NT2/D1 (cell line): ENCODE data around the gene MYPOP.

ENCODE experiments used
- DNase-seq: peaks from one replicate; pipeline ENCODE4 v3.0.0-alpha.2; 2011; ENCODE audit warnings: low read depth, low spot score
- H3K27me3 ChIP-seq: 2 replicates; pipeline ENCODE4 v1.6.0; 2011; ENCODE audit warnings: mild to moderate bottlenecking; ENCODE audit not compliant: insufficient read length, insufficient read depth
- H3K36me3 ChIP-seq: 2 replicates; pipeline ENCODE4 v1.6.1; 2011; ENCODE audit warnings: mild to moderate bottlenecking, low read length, mixed read lengths; ENCODE audit not compliant: insufficient read depth, insufficient read length
- H3K4me1 ChIP-seq: 2 replicates; pipeline ENCODE4 v1.5.1; 2011; ENCODE audit not compliant: insufficient read depth, insufficient read length
- H3K4me3 ChIP-seq: 2 replicates; pipeline ENCODE4 v1.5.1; 2011; ENCODE audit warnings: low read depth; ENCODE audit not compliant: insufficient read length
- H3K9ac ChIP-seq: 2 replicates; pipeline ENCODE4 v1.6.0; 2011; ENCODE audit warnings: low read depth; ENCODE audit not compliant: insufficient read length
- H3K9me3 ChIP-seq: 2 replicates; pipeline ENCODE4 v1.5.1; 2011; ENCODE audit warnings: mild to moderate bottlenecking, low read length; ENCODE audit not compliant: insufficient read depth
- SUZ12 ChIP-seq: IDR thresholded peaks from 2 replicates; pipeline ENCODE4 v1.6.1; 2011; ENCODE audit not compliant: insufficient read length, insufficient read depth; ENCODE audit errors: extremely low read depth
- YY1 ChIP-seq: IDR thresholded peaks from 2 replicates; pipeline ENCODE4 v1.6.1; 2011; ENCODE audit not compliant: insufficient read length, insufficient read depth
- ZNF274 ChIP-seq: IDR thresholded peaks from 2 replicates; pipeline ENCODE4 v1.6.1; 2011; ENCODE audit warnings: mild to moderate bottlenecking, low read depth, low read length

MYPOP gene

DNA sequence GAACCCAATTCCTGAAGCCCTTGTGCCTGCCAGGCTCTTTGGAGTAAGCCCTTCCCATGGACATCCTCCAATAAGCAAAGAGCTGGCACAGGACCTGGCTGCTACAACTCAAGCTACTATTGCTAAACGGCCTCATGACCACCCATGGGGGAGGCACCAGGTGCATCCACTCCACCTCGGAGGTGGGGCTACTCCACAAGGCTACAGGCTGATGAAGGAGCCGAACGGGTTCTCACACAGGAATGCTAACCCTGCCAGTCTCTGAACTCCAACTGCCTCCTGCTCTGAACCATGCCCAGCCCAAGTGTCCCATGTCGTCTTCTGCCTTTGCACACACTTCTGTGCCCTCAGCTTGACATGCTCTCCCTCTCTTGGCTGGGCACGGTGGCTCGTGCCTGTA lies 49.4 kb downstream of the MYPOP start:
- Histone ChIP-seq H3K9me3 (no peaks in the 10 kb centered on the region), H3K27me3 (no peaks in the 10 kb centered on the region), H3K4me1 (no peaks in the 10 kb centered on the region), H3K9ac (no peak overlapping the region), H3K36me3 (peaks cover 74% of the 10 kb centered on the region), H3K4me3 (no peak overlapping the region)
- no peak for TF ChIP-seq YY1
- no peak for TF ChIP-seq ZNF274
- TF ChIP-seq SUZ12, result no peak
- DNase-seq, result no peak

GRCh38 chr19:45852145-45852750 lies 50.2 kb downstream of the MYPOP start:
- Histone ChIP-seq H3K36me3 (peaks cover 79% of the 10 kb centered on the region), H3K9me3 (no peaks in the 10 kb centered on the region), H3K4me3 (no peak overlapping the region), H3K27me3 (no peaks in the 10 kb centered on the region), H3K4me1 (no peaks in the 10 kb centered on the region), H3K9ac (no peak overlapping the region)
- DNase-seq, result no peak
- no peak for TF ChIP-seq SUZ12
- no peak for TF ChIP-seq YY1

- no peaks in the 10 kb centered on the region for H3K4me1 ChIP-seq
- peaks cover 79% of the 10 kb centered on the region for H3K36me3 ChIP-seq
- no peaks in the 10 kb centered on the region for H3K27me3 ChIP-seq
- no peak for DNase-seq
- no peaks in the 10 kb centered on the region for H3K9me3 ChIP-seq
- no peak overlapping the region for H3K4me3 ChIP-seq
- no peak overlapping the region for H3K9ac ChIP-seq
- TF ChIP-seq YY1 (no peak), SUZ12 (no peak), ZNF274 (no peak)
Observed at GRCh38 chr19:45848922-45849321, 53.5 kb downstream of the MYPOP start.

DNA sequence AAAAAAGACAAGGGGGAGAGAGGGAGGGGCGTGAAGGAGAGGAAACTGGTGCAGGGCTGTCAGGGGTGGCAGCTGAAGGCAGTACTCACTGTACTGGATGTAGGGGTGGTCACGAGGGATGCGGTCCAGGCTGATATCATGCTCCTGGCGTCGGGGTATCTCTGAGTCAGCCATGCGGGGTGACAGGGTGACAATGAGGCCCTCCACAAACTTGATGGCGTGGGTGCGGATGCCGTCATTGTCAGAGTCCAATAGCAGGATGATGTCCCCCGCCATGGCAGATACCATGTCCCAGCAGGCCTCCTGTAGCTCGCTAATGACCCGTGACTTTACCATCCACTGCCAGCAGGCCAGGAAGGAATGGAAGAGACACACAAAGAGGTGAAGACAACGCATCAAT lies 54.8 kb downstream of the MYPOP start:
- Histone ChIP-seq H3K4me1 (no peaks in the 10 kb centered on the region), H3K9ac (no peak overlapping the region), H3K4me3 (no peak overlapping the region), H3K36me3 (peaks cover 81% of the 10 kb centered on the region), H3K9me3 (no peaks in the 10 kb centered on the region), H3K27me3 (no peaks in the 10 kb centered on the region)
- DNase-seq, result no peak
- TF ChIP-seq YY1 (no peak), SUZ12 (no peak), ZNF274 (no peak)

DNA sequence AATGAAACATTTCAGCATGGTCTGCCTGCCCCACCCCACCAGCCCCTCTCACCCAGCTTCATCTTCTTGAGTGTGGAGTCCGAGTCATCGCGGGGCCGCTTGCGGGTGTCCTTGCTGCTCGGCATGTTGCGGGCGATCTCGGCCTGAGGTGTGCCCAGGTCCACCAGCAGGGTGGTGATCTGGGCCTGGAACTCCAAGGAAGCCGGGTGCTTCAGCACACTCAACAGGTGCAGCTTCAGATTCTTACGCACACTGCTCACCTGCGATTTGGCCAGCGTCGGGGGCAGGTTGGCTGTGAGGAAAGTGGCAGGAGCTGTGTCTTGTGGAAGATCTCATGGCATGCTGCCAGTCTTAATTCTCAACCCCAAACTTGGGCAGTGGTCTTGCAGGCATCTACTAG lies 60.2 kb downstream of the MYPOP start:
- Histone ChIP-seq H3K9ac (no peak overlapping the region), H3K4me1 (no peaks in the 10 kb centered on the region), H3K4me3 (no peak overlapping the region), H3K36me3 (peaks cover 72% of the 10 kb centered on the region), H3K27me3 (no peaks in the 10 kb centered on the region), H3K9me3 (no peaks in the 10 kb centered on the region; the same call in 1 of the 2 replicates)
- TF ChIP-seq YY1, result no peak
- no peak for TF ChIP-seq SUZ12
- TF ChIP-seq ZNF274, result no peak
- no peak for DNase-seq
